Fibroblast of mammary gland (primary cell): ENCODE data around the gene NOXO1.

Experiments
- DNase-seq: peaks from one replicate; pipeline ENCODE4 v3.0.0-alpha.2; 2010; ENCODE audit warnings: low read depth
- H3K4me3 ChIP-seq: 2 replicates; pipeline ENCODE4 v1.5.1; 2011; ENCODE audit warnings: low read depth, mild to moderate bottlenecking, low read length, moderate library complexity; ENCODE audit not compliant: control insufficient read depth
- CTCF ChIP-seq: conservative IDR thresholded peaks from 2 replicates; pipeline ENCODE4 v1.5.1; 2011; ENCODE audit warnings: low read depth, low read length, inconsistent platforms; ENCODE audit not compliant: control insufficient read depth, insufficient read depth

NOXO1 gene

GRCh38 chr16:1978476-1979120 is 2.7 kb downstream of the NOXO1 start:
- no peak for DNase-seq
- no peak overlapping the region for H3K4me3 ChIP-seq

GRCh38 chr16:1977875-1978268 is 3.4 kb downstream of the NOXO1 start:
- TF ChIP-seq CTCF: no peak
- DNase-seq: no peak
- no peak overlapping the region for H3K4me3 ChIP-seq

More at GRCh38 chr16:1978476-1979120, 2.7 kb downstream of the NOXO1 start:
- no peak for TF ChIP-seq CTCF

GRCh38 chr16:1976951-1977874 is 4.1 kb downstream of the NOXO1 start:
- no peak for TF ChIP-seq CTCF
- DNase-seq: no peak
- no peak overlapping the region for H3K4me3 ChIP-seq

GRCh38 chr16:1976216-1976520 is 5.1 kb downstream of the NOXO1 start:
- no peak for DNase-seq
- no peak overlapping the region for H3K4me3 ChIP-seq
- TF ChIP-seq CTCF: no peak

- TF ChIP-seq CTCF: no peak
- no peak for DNase-seq
- H3K4me3 ChIP-seq: no peak overlapping the region
Measured at GRCh38 chr16:1975432-1976215, 5.6 kb downstream of the NOXO1 start.

GRCh38 chr16:1974157-1975070 is 6.9 kb downstream of the NOXO1 start:
- no peak for TF ChIP-seq CTCF
- no peak for DNase-seq
- no peak overlapping the region for H3K4me3 ChIP-seq
